Vagina (tissue), 2 donors: ENCODE measurements around the gene PLA2G4B.

Experiments
- CTCF ChIP-seq, 3 experiments: fragments of 450-650 bp in 2 of 3; fragments of 200-600 bp in 1 of 3; sonication (generic) in 1 of 3; IDR thresholded peaks; one replicate each; pipeline ENCODE4 v1.5.1; 2017 to 2019; ENCODE audit warnings: antibody characterized with exemption in 3 of 3, mild to moderate bottlenecking in 2 of 3, moderate library complexity in 2 of 3
- POLR2A ChIP-seq, 2 donors: fragments of 450-650 bp; IDR thresholded peaks; one replicate each; pipeline ENCODE4 v1.6.1; 2017; ENCODE audit warnings: antibody characterized with exemption in 2 of 2, mild to moderate bottlenecking in 2 of 2, moderate library complexity in 2 of 2
- POLR2AphosphoS5 ChIP-seq, 2 donors: sonication (generic); formaldehyde crosslinking; IDR thresholded peaks; one replicate each; pipeline ENCODE4 v1.9.0; 2017; ENCODE audit warnings: antibody characterized with exemption in 2 of 2, mild to moderate bottlenecking in 2 of 2, low read depth in 1 of 2; ENCODE audit not compliant: insufficient read depth in 1 of 2

- no peak for TF ChIP-seq CTCF (IDR thresholded peaks at IDR 0.05)
- no peak for TF ChIP-seq POLR2A (IDR thresholded peaks at IDR 0.05)
- TF ChIP-seq POLR2AphosphoS5 (IDR thresholded peaks at IDR 0.05; ENCODE audit: insufficient read depth in 1 of 2, low read depth in 1 of 2), result no peak
Measured at GRCh38 chr15:41860049-41860828, 21.6 kb downstream of the PLA2G4B start.
